NT2/D1 (cell line): ENCODE results near the gene ARHGAP12.

Source experiments
- SUZ12 ChIP-seq: IDR thresholded peaks from 2 replicates; pipeline ENCODE4 v1.6.1; 2011; ENCODE audit not compliant: insufficient read length, insufficient read depth; ENCODE audit errors: extremely low read depth
- YY1 ChIP-seq: IDR thresholded peaks from 2 replicates; pipeline ENCODE4 v1.6.1; 2011; ENCODE audit not compliant: insufficient read length, insufficient read depth

GRCh38 chr10:31961277-31962074 is 32.8 kb upstream of the ARHGAP12 start:
- TF ChIP-seq YY1 (no peak), SUZ12 (no peak)
